ENCODE measurements around the gene GAS2L3.

DNA sequence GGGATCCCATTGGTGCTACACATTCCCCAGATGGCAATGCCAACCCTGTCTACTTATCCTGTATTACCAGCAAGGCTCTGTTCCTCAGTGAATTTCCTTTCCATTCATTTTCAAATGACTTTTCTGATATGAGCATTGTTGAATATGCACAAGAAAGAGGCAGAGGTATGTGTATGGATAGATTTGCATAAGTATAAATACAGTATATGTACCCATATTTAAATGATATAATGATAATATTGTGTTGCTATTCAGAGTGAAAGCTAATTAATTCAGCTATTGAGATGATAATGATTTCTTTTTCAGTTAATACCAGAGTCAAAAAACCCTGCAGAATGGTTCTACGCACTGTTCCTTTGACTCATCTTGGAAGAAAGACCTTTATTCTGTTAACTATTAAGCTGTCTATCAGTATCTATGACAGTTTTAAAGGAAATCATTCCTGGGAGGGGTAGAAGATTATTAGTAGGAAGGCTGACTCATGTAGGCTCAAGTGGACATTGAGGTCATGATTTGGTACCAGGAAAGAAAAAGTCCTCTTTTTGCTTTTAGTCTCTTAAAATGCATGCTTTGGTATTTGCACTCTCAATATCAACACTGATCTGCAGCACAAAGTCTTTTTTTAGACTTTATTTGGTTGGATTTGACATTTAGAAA, 44.9 kb upstream of the GAS2L3 start:
- TF ChIP-seq, protein P1, sequence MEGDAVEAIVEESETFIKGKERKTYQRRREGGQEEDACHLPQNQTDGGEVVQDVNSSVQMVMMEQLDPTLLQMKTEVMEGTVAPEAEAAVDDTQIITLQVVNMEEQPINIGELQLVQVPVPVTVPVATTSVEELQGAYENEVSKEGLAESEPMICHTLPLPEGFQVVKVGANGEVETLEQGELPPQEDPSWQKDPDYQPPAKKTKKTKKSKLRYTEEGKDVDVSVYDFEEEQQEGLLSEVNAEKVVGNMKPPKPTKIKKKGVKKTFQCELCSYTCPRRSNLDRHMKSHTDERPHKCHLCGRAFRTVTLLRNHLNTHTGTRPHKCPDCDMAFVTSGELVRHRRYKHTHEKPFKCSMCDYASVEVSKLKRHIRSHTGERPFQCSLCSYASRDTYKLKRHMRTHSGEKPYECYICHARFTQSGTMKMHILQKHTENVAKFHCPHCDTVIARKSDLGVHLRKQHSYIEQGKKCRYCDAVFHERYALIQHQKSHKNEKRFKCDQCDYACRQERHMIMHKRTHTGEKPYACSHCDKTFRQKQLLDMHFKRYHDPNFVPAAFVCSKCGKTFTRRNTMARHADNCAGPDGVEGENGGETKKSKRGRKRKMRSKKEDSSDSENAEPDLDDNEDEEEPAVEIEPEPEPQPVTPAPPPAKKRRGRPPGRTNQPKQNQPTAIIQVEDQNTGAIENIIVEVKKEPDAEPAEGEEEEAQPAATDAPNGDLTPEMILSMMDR (IDR thresholded peaks at IDR 0.05; ENCODE audit: insufficient read depth, low read depth, low read length), result no peak
- TF ChIP-seq EZH2 (IDR thresholded peaks at IDR 0.05; ENCODE audit: insufficient read depth, low read length), result no peak
